ENCODE results near the gene OR51B2.
"Not testable (repeated sequence)": the region's sequence is repeated elsewhere in the genome, so short reads cannot be mapped to it uniquely, and the experiment has no call there.

Gene OR51B2

GRCh38 chr11:5307256-5308019 lies 16.7 kb downstream of the OR51B2 start:
- DNase-seq: no peak

- no peak for DNase-seq
Observed at GRCh38 chr11:5304046-5304445, 20.1 kb downstream of the OR51B2 start.

GRCh38 chr11:5303626-5304025 lies 20.5 kb downstream of the OR51B2 start:
- DNase-seq: no peak

- no peak for DNase-seq
Observed at GRCh38 chr11:5301846-5302245, 22.3 kb downstream of the OR51B2 start, which contains the start of gene OR51B4. TSS of gene OR51B4 (minus strand) at chr11:5301946. CDS start at chr11:5301946, 0 bp downstream.

- DNase-seq: no peak
Observed at GRCh38 chr11:5300251-5300650, 23.8 kb downstream of the OR51B2 start.

DNA sequence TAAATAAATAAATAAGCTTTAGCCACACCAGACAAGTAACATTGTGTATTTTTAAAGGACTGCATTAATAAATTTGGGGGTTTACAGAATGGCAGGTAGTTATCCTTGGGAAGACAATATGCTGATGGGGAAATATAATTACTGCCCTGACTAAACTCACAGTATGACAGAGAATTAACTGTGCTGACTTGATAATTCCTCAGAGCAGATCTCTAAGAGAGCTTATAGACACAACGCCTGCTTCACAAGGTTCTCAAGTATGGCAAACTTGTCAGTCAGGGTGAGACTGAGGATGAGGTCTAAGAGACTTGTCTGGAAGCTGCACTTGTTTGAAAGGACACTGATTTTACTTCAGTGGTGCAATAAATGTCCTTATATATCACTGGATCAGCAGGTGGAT lies 25.6 kb downstream of the OR51B2 start:
- no peak for DNase-seq

GRCh38 chr11:5297721-5298323 lies 26.3 kb downstream of the OR51B2 start:
- DNase-seq: no peak

- not testable (repeated sequence) for DNase-seq
Observed at GRCh38 chr11:5294342-5294995, 29.6 kb downstream of the OR51B2 start.

DNA sequence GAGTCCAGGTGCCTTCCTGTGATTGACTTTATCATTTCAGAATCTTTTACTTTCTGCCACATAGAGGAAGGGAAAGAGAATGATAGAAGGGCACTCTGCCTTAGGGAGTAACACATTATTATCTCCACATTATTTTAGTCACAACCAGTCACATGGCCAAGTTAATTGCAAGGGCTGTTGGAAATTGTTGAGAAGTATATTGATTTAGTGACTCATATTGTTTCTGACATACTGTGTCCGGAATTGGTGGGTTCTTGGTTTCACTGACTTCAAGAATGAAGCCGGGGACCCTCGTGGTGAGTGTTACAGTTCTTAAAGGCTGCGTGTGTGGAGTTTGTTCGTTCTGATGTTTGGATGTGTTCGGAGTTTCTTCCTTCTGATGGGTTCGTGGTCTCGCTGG lies 31.1 kb downstream of the OR51B2 start:
- DNase-seq: no peak

DNA sequence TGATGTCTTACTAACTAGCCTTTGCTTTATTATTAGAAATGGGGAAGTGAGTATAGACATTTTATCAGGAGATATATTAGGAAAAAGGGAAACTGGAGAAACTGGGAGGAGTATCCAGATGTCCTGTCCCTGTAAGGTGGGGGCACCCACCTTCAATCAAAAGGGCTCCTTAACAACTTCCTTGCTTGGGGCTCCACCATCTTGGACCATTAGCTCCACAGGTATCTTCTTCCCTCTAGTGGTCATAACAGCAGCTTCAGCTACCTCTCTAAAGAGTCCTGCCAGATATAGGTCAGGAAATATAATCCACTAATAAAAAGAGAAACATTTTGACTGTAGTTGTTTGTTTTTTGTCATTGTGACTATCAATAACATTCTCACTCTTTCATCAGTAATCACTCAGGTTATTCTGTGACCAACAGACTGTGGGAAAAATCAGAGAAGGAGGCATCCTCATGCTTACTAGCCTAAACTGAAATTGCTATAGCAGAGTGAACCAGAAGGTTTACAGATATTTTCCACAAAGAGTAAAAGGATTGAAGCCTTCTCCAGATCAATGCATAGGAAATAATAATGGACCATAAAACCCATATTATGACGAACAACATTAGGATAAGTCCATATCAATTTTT lies 32.8 kb downstream of the OR51B2 start:
- no peak for DNase-seq

- DNase-seq: no peak
Observed at GRCh38 chr11:5290106-5290505, 34.0 kb downstream of the OR51B2 start.

DNA sequence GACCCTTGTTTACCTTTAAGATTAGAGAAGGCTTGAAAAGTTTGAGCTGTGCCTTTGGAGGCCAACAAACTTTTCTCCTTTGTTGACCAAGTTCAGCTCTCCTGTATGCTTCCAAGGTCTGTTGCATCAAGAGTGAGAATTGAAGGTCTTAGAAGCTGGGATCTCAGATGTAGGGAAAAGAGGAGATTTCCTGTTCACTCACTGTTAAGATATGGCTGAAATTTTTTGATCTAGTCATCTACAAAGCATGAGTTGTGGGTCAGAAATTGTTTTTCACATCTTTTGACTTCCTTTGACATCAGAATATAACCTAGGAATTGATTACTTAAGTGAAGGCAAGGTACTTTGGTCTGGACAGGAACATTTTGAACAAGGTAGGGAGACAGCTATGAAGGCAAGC lies 34.4 kb downstream of the OR51B2 start:
- no peak for DNase-seq

GRCh38 chr11:5288906-5289550 lies 35.1 kb downstream of the OR51B2 start:
- no peak for DNase-seq

DNA sequence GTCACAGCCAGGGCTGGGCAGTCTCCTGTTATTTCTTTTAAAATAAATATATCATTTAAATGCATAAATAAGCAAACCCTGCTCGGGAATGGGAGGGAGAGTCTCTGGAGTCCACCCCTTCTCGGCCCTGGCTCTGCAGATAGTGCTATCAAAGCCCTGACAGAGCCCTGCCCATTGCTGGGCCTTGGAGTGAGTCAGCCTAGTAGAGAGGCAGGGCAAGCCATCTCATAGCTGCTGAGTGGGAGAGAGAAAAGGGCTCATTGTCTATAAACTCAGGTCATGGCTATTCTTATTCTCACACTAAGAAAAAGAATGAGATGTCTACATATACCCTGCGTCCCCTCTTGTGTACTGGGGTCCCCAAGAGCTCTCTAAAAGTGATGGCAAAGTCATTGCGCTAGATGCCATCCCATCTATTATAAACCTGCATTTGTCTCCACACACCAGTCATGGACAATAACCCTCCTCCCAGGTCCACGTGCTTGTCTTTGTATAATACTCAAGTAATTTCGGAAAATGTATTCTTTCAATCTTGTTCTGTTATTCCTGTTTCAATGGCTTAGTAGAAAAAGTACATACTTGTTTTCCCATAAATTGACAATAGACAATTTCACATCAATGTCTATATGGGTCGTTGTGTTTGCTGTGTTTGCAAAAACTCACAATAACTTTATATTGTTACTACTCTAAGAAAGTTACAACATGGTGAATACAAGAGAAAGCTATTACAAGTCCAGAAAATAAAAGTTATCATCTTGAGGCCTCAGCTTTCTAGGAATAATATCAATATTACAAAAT lies 35.8 kb downstream of the OR51B2 start:
- DNase-seq: no peak

DNA sequence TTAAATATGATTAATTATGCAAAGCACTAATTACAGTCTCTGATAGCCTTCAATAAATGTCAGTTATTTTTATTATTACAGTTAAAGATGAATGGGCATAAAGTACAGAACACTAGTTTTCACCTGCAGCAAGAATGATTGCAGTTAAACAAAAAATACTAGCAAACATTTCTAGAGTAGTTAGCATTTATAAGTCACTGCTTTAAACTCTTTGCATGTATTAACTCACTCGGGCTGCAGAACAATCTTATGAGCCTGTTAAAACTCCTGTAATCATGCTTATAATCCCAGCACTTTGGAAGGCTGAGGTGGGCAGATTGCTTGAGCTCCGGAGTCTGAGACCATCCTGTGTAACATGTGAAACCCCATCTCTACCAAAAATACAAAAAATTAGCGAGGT lies 37.2 kb downstream of the OR51B2 start:
- DNase-seq: no peak

GRCh38 chr11:5286351-5286750 lies 37.7 kb downstream of the OR51B2 start:
- DNase-seq: no peak

DNA sequence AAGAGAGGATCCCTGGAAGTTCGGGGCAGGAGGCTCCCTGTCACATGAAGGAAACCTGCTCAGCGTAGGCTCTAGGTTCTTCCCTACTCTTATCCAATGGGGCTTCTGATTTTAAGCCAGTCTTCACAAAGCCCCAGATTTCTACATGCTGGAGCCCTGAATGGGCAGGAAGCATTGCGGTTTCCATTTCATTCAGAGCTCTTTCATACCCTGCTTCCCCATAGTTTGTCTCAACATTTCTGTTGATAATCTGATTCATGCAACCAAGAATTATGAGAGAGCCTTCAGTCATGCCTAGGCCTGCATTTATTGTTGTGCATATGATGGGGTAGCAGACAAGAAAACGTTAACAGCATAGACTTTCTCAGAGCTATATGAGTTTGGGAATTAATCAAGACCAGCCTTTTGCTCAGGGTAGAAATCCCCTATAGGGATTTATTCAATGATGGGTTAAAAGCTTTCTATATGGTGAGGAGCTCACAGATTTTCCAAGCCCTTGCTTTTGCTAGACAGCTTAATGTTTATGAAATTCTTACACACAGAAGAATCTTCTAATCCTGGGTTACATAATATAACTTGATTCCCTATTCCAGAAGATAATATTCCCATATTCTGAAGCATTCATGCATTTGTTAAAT lies 38.3 kb downstream of the OR51B2 start:
- DNase-seq: no peak

- no peak for DNase-seq
Observed at GRCh38 chr11:5284637-5285036, 39.5 kb downstream of the OR51B2 start.

DNA sequence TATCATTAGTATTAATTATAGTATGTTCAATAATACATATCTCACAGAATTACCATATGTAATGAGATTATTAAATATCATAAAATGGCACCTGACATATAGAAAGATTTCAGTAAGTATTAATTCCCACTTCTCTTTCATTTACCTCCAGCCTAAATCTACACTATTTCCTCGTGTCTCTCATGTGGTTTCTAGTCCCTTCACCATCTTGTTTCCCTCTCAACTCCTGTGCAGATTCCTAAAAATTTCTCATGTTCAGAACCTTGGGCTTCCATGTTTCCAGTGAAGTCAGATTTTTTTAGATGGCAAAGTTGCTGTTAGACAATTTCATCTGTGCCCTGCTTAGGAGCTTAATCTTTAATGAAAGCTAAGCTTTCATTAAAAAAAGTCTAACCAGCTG lies 40.2 kb downstream of the OR51B2 start:
- DNase-seq: no peak

- DNase-seq: no peak
Observed at GRCh38 chr11:5283086-5283485, 41.0 kb downstream of the OR51B2 start.

GRCh38 chr11:5282628-5283027 lies 41.5 kb downstream of the OR51B2 start:
- DNase-seq: no peak

- DNase-seq: no peak
Observed at GRCh38 chr11:5281596-5281995, 42.5 kb downstream of the OR51B2 start.
